Pons (tissue), 1 donor: Measurements from ENCODE around the gene SLC24A2.
"Not testable (repeated sequence)": the region's sequence is repeated elsewhere in the genome, so short reads cannot be mapped to it uniquely, and the experiment has no call there.

Experiments used
- DNase-seq: peaks from one replicate; pipeline ENCODE4 v3.0.0-alpha.2; 2016; ENCODE audit warnings: low spot score

Gene SLC24A2

GRCh38 chr9:19788614-19789271, at the start of gene SLC24A2:
Gene SLC24A2, minus strand, starts transcription at chr9:19789037.
- DNase-seq = peak; percentile 58

GRCh38 chr9:19833331-19833730, 44.5 kb upstream of the SLC24A2 start:
- not testable (repeated sequence) for DNase-seq

DNA sequence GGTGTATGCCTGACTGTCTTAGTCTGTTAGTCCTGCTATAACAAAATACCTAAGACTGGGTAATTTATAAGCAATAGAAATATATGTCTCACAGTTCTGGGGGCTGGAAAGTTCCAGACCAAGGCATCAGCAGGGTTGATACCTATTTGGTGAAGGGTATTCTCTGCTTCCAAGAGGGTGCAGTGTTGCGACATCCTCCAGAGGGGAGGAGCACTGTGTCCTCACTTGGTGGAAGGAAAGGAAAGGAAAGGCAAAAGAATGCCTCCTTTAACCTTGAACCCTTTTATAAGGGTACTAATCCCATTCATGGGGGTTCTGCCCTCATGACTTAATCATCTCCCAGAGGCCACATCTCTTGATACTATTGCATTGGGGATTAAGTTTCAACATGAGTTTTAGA, 42.0 kb upstream of the SLC24A2 start:
- DNase-seq = no peak

DNA sequence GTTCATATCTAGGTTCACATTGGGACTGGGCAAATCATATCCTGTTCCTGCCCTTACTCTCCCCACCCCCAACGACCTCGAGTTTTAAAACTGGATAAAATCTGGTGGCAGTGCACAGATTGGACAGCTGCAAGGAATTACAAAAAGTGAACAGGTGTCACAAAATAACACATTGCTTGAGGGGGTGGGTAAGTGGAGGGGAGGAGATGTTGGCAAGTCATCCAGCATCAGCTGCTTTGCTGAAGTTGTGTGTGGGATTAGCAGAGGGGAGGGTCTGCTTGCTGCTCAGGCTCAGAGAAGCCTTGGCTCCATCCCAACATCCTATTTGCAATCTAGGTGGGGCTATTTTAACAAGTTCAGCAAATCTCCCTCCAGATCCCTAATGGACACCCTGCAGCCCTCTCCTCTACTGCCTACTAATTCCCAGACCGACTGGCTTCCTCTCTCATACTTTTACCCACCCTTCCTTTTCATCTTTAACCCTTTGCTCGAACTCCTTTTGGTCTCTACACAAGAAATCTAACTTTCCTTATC, 39.8 kb upstream of the SLC24A2 start:
- DNase-seq = no peak

DNA sequence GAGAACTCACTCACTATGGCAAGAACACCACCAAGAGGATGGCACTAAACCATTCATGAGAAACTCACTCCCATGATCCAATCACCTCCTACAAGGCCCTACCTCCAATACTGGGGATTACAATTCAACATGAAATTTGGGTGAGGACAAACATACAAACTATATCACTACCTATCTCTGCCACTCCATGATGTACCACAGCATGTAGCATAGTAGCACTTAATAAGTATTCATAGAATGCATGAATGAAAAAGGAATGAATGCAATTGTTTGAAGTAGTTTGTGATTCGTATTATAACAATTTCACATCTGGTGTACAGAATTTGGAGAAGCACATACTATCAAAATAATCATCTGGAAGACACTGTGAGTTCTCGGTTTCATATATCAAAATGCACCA, 27.9 kb upstream of the SLC24A2 start:
- DNase-seq = no peak

- DNase-seq = no peak
These were observed 23.4 kb upstream of the SLC24A2 start for GRCh38 chr9:19812194-19812593.

DNA sequence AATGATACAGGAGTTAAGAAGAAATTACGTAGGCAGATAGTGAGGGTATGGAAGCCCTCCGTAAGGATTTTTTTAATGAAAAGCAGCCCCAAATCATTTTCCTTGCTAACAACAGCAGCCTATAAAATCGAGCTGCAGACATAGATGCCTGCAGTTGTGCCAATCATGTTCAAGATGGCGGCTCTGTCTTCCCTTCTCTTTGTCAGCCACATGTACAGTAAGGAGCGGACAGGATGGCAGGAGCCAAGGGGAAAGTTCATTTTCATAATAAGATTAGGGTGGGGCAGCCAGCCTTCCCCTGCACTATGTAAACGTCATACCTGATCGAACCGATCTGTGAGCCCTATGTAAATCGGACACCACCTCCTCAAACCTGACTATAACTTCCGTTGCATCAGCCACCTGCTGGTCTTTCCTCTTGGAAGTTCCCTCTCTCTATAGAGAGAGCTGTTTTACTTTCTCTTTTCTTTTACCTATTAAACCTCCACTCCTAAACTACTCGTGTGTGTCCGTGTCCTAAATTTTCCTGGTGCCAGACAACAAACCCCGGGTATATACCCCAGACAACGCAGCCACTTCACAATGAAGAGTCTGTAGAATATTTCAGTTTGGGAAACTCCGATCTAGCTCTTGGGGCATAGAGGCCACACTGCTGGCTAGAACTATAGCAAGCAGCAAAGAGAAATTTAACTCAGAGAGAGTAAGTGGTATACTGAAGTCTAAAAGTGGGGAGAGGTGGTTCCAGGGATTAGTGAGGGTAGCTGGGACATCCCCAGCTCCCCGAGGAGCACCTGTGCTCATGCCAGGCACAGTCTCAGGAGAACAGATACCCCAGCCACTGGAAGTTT, 20.8 kb upstream of the SLC24A2 start:
- DNase-seq = no peak

DNA sequence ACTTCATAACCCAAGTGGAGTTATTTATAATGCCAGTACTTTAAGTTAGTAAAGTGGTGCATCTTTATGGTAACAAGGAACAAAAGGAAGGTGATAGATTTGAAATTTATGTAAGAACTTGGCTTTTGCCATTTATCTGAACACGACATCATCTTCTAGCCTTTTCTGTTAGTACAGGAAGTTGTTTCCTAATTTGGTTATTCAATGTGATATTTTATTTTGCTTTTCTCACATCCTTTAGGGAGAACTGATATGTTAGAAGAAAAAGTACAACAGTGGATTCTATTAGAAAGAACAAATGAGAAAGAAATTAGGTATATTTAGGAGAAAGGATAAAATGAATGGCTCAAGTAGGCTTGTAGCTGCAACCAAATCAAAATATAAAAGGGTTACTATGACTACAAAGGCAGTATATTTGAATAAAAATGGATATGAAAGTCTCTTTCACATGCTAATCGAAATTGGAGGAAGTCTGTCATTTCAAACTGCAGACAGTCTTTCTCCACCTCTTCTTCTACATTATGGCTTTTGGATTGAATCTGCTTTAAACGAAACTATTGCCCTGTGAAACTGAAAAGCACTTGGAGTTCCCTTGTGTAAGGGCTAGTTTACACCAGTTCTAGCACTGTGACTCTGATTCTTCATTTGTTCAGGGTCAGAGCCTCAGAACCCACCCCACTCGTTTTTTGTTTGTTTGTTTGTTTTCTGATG, 18.5 kb upstream of the SLC24A2 start:
- no peak for DNase-seq

DNA sequence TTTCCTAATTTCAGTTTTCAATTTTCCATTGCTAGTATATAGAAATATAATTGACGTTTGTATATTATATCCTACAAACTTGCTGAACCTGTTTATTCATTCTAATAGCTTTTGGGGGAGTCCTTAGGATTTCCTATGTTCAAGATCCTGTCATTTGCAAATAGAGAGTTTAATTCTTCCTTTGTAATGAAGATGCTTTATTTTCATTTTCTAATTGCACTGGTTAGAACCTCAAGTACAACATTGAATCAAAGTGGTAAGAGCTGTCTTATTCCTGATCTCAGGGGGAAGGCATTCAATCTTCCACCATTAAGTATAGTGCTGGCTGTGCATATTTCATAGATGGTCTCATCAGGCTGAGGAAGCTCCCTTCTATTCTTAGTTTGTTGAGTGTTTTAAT, 15.6 kb upstream of the SLC24A2 start:
- no peak for DNase-seq

DNA sequence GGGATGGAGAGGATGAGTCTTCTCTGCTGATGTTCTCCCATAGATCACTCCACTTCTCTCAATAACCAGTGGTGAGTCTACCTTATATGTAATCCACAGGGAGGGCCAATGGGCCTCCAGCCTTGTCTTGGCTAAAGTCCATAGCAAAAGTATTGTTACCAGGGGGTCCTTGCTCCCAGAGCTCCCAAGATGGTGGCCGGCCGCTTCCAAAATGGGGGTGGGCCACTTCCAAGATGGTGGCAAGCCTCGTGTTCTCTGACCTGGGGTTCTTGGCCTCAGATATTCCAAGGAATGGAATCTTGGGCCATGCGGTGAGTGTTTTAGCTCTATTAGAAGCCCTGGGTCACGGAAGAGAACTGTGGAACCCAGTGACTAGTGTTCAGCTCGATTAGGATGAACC, 12.0 kb upstream of the SLC24A2 start:
- no peak for DNase-seq

DNA sequence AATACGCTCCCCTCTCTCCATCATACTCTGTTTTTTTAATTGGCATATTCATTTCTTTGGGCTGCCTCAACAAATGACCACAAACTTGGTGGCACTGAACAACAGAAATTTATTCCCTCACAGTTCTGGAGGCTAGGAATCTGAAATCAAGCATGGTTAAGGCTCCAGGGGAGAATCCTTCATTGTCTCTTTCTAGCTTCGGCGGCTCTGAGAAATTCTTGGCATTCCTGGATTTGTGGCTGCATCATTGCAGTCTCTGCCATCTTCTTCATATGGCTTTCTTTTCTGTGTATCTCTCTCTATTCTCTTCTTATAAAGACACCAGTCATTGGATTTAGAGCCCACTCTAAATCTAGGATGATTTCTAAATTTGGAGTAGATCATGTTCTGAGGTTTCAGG, 10.9 kb upstream of the SLC24A2 start:
- no peak for DNase-seq

GRCh38 chr9:19788152-19788551, 685 bp downstream of the SLC24A2 start:
- peak; percentile 31 for DNase-seq

- peak; percentile 41 for DNase-seq
These were observed 1.2 kb downstream of the SLC24A2 start for GRCh38 chr9:19787672-19788071.

- peak; percentile 87 for DNase-seq
These were observed 3.6 kb downstream of the SLC24A2 start for GRCh38 chr9:19785230-19785629.

- peak; percentile 46 for DNase-seq
These were observed 4.7 kb downstream of the SLC24A2 start for GRCh38 chr9:19784136-19784535.

DNA sequence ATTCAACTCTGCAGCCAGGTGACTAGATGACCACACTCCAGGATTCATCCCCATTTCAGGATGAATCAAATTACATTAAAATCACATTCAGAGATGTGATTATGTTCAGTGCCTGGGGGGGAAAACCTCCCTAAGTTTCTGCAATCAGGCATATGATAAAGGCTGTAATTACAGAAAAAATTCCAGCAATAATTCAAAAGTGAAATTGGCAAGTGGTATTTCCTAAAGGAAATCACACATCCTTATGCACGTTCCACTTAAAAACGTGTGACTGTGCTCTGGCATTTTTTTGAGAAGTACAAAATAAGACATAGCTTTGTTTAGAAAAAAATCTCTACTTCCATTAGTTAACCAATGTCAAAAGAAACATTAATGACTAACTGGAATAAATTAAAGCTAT, 5.3 kb downstream of the SLC24A2 start:
- DNase-seq = no peak

DNA sequence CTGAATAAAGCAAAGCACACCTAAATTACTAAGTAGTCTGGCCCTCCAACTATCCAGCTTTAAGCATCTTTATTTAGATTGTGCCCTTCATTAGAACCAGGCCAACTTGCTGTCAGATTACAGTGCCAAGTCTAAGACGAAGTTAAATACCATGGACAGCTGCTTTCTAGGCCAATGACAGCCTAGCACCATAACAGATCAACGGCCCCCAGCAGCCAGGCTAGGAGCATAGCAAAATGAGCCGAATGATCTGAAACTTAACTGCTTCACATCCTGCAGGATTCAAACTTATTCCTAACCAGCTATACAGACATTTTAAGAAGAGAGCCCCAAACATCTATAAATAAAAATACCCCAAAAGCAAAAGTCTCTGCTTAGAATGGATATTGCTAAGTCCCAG, 6.8 kb downstream of the SLC24A2 start:
- DNase-seq = peak; percentile 82

GRCh38 chr9:19781240-19781639, 7.6 kb downstream of the SLC24A2 start:
- peak; percentile 49 for DNase-seq

DNA sequence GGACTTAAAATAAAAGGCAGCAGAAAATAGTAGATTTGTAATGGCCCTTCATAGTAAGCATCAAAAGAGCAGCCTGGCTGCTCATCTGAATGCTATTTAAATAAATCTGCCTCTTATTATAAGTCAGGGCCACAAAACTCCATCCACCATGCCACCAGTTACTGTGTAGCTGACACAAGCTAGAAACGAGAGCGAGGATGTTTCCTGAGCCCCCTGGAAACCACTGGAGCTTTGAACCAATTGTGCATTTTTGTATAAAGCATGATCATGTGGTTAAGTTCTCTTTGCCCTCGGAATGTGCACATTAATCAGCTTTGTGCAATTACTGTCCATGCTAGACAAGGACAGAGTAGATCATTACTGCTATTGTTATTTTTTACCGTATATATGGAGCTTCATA, 17.4 kb downstream of the SLC24A2 start:
- no peak for DNase-seq

DNA sequence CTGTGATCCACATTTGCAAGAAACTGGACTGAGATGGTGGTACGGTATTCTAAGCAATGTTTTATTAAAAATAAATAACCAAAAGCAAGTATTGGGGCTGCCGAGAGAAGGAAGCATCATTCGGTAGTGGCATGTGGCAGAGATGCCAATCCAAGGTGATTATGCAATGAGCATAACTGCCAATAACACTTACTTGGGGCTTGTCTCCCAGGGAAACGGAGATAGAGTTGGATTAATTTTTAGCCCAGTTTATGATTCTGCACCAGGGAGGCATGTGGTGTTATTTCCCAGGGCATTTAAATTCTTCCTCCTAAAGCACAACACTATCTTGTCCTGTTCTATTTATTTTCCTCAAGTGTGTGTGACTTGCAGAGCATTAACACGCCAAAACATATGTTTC, 17.9 kb downstream of the SLC24A2 start:
- DNase-seq = no peak

DNA sequence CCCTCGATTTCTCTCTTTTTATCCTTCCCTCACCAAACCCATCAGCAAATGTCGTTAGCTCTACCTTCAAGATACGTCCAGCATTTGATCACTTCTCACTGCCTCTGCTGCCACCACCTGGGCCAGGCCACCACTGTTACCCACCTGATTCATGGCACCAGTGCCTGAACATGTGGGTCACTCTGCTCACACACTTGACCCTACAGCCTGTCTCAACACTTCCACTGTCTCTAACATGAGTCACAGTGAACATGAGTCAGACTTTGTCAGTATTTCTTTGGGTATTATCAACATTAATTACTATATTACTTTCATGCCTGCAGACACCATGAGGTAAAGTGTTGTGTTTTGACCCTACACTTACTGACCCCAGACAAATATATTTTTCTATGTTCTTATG, 19.6 kb downstream of the SLC24A2 start:
- DNase-seq = no peak

DNA sequence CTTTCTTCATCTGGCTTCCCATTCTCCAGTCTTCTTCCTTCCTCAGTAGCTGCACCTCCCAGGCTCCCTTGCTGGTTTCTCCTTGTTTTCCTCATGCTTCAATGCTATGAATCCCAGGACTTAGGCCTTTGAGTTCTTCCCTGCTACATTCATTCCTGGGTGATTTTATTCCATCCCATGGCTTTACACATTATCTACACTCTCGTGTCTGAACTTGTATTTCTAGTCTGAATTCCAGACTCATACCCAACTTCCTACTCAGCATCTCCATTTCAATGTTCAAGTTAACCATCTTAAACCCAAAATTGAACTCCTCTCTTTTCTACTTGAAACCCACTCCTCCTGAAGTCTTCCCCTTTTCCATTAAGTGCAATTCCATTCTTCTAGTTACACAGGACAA, 20.0 kb downstream of the SLC24A2 start:
- DNase-seq = no peak

DNA sequence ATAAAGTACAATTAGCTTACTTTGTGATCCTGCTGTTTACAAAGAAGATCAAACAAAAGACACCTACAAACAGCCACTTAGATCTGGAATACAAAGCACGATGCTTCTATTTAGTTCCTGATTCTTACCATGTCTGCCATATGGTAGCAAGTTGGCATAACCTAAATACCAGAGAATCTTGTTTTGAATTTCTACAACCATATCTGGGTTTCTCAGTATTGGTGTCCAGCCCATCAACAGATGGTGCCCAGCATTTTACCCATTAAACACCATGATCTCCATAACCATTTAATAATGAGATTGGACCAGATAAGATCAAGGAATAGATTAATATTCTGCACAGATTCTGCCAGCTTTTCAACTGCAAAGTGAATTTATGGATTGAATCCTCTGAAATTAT, 29.8 kb downstream of the SLC24A2 start:
- no peak for DNase-seq
